Activated CD4-positive, CD25-positive, alpha-beta regulatory T cell treated with anti-CD3 and anti-CD28 coated beads, Interleukin-2, amount 50 U/mL, for 16 hours (primary cell): Measurements from ENCODE around the gene BEND5.

Experiments used
- DNase-seq: peaks from one replicate; pipeline ENCODE4 v3.0.0-alpha.2; 2020; ENCODE audit warnings: low read depth, low spot score

The BEND5 gene

DNA sequence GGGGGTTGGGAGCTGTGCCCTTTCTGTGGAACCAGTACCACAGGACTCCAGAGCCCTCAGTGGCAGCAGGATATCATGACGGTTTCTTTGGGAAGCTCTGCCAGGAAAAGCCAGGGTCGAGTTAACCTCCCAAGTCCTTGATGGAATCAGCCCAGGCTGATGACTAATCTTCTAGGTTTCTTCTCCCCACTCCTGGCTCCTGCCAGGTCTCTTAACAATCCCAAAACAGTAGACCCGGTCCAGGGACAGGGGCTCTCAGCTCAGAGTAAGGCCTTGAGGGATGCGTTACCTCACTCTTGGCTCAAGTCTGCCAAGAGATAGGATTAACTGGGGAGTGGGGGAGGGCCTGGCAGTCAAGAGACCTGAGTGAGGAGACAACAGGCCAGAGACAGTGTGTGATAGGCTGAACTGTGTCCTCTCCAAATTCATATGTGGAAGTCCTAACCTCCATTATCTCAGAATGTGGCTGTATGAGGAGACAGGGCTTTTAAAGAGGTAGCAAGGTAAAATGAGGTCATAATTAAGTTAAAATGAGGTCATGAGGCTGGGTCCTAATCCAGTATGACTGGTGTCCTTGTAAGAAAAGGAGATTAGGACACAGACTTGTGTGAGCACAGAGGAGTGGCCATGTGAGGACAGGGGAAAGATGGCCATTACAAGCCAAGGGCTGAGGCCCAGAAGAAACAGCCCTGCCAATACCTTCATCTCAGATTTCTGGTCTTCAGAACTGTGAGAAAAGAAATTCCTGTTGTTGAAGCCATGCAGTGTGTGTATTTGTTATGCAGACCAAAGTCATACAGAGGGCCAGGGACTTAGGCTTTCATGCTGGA, 95.0 kb downstream of the BEND5 start:
- no peak for DNase-seq

DNA sequence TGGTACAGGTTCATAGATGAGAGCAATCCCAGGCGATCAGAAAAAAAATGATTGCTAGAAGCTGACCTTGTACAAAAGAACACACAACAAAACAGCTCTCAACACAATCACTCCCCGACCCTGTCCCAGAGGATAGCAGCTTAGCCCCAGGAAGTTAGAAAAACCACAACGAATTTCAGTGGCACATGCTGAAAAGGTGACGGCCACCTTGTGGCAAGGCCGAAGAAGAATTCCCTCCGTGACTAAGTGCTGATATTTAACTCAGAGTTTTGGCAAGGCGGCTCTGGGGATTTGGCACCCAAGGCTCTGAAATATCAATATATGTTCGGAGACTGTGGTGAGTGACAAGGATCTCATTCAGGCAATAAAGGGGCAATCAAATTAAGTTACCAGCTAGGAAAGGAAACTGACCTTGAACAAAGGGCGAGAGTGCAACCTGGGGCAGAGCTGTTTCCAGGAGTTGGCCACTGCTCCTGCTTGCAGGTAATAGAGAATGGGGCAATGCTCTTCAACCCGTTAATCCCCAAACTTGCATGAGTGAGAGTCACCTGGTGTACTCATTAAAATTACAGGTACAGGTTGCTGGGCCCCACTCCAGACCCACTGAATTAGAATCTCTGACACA, 96.2 kb downstream of the BEND5 start:
- no peak for DNase-seq

DNA sequence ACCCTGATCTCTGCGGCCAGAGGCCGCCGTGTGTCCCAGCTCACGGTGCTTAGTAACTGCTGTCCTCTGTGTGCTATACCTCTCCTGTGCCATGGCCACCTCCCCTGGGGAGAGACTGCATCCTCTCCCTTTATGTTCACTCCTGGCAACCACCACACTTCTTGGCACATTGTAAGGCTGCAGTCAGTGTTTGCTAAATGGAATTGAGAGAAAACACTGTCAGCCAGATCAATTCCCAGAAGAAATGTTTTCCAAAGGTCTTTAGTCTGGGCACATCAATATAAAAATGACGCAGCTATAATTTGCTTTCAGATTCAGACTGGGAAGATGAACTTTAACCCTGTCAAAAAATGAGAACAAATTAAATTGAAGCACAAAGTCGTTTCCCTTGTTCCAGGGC, 96.8 kb downstream of the BEND5 start:
- no peak for DNase-seq

DNA sequence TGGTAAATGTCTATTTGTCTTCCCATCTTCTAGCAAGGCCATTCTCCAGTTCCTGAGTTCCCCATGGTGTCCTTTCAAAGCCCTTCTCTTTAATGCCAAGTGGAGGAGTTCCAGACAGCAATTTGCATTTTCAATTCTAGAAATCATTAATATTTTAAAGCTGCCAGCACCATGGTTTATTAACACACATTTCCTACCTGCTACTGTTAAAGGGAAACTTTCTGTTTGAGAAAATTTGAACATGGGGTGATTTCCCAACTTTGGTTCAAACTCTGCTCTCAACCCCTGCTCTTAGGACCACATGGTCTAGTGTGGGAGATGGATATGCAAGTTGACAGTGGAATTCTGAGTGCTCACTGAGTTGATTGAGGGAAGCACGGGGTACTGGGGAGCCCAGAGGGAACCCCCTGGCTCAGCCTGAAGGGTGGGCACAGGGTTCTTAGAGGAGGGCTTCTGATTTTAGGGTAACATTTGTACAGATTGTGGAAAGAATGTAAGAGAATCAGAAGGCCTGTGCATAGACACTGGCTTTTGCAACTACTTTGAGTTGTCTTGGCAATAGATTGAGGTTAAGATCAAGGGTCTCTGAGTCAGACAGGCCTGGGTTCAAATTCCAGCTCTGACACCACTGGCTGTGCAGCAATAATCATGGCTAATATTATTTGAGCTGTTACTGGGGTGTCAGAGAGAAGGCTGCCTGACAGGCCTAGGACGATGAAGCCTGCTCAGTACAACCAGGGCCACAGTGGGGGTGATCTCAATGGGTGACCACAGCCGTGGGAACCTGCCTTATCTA, 97.8 kb downstream of the BEND5 start:
- no peak for DNase-seq
